D341Med (cell line): ENCODE results near the gene PVR.
"Not testable (repeated sequence)": the region's sequence is repeated elsewhere in the genome, so short reads cannot be mapped to it uniquely, and the experiment has no call there.

Source experiments
- DNase-seq: peaks from one replicate; pipeline ENCODE4 v3.0.0; 2012; ENCODE audit warnings: low spot score

The PVR gene

DNA sequence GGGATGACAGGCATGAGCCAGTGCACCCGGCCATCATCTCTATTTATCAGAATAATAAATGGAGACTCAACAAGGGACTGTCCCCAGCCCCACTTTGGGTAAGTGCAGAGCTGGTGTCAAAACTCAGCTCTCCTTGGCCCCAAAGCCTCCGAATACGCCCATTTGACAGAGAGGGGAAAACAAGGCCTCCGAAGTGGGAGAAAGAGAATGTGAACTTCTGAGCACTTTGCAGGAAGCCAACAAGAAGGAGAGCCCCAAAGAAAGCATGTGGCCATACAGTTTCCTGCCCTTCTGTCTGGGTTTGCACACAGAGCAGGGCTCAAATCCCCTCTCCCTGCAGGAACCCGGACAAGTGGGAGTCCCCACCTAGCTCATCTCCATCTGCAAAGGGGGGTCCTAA, 56.8 kb downstream of the PVR start:
- DNase-seq, result no peak

DNA sequence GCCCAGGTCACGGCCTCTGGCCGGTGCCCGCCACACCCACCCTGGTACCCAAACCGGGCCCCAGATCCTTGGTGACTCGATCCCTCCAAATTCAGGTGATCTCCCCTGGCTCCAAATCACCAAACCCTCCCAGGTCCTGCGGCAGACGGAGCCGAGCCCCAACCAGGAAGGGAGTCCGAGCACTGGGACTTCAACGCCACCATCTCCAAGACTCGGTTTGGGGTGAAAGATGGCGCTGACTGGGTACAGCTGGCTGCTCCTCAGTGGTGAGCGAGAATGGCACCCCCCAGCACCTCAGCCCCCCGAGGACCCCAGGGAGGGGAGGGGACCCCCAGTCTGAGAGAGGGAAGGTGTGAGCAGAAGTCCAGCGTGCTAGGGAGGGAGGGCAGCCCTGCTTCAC, 57.5 kb downstream of the PVR start:
- no peak for DNase-seq

DNA sequence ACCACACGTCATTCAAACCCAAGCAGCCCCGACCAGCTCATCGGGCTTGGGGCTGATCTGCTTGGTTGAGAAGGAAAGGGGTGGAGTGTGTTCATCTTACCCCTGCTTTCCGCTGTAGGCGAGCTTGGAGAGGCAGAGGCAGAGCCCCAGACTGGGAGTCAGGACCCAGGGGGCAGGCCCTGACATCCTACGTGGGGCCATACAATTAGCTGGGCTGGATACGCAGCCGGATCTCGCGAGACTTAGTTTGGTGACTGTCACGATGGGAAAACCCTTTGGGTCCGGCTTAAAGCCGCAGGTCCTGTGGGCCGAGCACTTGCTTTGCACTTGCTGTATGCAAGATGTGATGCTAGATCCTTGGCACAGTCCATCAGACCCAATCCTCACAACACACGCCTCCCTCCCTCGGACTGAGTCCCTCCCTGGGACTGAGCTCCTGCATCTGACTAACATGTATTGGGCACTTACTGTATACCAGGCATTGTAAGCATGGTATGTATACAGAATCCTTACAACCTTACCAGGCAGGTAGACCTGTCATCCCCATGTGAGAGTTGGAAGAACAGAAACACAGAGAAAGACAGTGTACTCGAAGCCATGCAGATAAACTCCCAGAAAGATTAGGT, 59.0 kb downstream of the PVR start:
- DNase-seq, result no peak

GRCh38 chr19:44703336-44704078, 59.8 kb downstream of the PVR start:
- DNase-seq, result no peak

DNA sequence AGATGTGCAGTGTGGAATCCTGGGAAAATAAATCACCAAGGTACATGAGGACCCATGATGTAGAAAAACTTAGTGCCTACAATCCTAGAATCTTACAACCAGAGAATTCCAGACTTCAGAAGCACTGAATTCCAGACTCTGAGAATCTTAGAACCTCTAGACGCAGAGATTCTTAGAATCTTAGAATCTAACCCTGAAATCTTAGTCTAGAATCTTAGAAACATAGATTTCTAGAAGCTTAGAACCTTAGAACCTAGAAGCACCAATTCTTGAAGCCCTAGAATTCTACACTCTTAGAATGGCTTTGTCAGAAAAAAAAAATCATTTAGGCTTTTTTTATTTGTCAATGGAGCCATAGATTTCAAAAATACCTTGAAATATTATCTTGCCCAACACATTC, 61.3 kb downstream of the PVR start:
- DNase-seq, result no peak

DNA sequence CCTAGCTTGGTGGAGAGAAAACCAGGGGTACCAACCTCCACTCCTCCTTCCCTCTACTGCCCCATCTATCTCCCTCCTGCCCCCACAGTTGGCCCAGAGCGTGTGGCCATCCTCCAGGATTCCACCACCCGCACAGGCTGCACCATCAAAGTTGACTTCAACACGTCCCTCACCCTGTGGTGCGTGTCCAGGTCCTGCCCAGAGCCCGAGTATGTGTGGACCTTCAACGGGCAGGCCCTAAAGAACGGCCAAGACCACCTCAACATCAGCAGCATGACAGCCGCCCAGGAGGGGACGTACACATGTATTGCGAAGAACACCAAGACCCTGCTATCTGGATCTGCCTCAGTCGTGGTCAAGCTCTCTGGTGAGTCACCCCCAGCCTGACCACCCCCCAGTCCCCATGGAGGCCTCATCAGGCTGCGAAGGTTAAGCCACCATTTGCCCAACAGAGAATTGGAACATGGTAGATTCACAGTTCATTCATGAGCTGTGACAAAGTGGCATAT, 61.8 kb downstream of the PVR start:
- no peak for DNase-seq

DNA sequence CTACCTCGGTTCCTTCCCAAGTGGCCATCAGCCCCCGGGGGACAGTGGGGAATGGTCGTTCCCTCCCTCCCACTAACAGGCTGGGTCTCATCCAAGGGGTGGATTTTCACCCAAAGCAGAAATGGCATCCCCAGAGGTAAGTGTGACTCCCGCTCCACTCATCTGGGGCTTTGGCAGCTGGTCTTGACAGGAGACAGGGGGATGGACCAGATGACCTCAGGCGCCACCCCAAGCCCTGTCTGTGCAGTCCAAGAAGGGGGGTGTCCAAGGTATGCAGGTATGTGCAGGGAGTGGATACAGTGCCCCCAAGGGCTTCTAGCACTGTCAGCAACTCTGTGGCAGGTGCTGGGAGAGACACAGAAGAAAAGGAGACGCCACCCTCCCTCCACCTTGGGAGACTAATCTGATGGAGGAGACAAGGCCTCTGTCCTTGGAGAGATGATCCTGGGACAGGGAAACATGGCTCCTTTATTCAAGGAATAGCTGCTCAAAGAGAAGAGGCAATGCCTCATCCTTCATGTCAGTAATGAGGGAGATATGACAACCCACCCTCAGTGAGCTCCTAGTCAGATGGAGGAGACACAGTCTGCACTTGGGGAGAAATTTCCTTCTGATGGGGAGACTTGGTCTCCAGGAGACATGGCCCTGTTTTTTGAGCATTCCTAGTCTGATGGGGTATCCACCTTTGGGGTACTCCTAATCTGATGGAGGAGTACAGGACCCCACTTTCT, 63.0 kb downstream of the PVR start:
- DNase-seq, result no peak

GRCh38 chr19:44707794-44708193, 64.1 kb downstream of the PVR start:
- no peak for DNase-seq

DNA sequence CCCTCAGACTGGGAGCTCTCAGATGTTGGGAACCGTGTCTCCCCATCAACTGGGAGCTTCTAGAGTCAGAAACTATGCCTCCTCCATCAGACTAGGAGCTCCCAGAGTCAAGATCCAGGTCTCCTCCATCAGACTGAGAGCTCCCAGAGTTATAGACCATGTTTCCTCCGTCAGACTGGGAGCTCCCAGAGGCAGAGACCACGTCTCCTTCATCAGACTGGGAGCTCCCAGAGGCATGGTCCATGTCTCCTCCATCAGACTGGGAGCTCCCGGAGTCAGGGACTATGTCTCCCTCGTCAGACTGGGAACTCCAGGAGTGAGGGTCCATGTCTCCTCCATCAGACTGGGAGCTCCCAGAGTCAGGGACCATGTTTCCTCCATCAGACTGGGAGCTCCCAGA, 65.2 kb downstream of the PVR start:
- no peak for DNase-seq

- not testable (repeated sequence) for DNase-seq
Measured at GRCh38 chr19:44709434-44710266, 65.9 kb downstream of the PVR start.

DNA sequence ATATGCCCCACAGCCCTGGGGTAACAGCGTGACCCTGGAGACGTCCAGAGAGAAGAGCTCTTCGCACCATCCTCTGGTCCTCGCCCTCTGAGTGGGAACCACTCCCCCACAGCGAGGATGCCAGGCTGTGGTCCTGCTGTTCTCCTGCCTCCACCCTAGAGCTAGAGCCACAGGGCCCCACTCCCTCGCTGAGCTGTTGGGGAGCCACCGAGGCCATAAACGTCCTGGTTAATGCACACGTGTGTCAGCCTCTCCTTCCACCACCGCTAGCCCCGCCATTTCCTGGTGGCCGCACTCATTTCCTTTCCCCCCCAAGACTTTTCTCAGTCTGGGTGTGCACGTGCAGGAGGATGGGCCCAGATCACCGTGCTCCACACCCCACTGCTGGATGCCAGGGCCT, 66.8 kb downstream of the PVR start:
- no peak for DNase-seq

DNA sequence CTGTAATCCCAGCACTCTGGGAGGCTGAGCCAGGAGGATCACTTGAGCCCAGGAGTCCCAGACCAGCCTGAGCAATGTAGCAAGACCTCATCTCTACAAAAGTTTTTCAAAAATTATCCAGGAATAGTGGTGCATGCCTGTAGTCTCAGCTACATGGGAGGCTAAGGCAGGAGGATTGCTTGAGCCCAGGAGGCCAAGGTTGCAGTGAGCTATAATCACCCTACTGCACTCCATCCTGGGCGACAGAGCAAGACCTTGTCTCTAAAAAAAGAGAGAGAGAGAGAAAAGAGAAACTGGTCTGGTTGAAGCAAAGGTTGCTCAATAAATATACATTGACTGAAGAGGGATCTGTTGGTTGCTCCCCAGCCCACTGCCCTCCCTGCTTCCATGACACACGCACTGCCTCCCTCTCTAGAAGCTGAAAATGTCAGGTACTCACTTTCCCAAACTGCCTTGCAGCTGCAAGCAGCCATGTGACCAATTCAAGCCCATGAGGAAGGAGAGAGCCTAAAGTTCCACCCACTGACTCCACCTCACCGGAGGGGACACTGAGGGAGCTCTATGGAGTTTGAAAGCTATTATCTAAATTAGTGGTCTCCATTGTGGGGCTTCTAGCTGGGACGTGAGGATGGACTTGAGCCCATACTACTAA, 69.3 kb downstream of the PVR start:
- no peak for DNase-seq
